Measurements from ENCODE around the gene PCDHGB1.
"Not testable (repeated sequence)": the region's sequence is repeated elsewhere in the genome, so short reads cannot be mapped to it uniquely, and the experiment has no call there.

The PCDHGB1 gene

DNA sequence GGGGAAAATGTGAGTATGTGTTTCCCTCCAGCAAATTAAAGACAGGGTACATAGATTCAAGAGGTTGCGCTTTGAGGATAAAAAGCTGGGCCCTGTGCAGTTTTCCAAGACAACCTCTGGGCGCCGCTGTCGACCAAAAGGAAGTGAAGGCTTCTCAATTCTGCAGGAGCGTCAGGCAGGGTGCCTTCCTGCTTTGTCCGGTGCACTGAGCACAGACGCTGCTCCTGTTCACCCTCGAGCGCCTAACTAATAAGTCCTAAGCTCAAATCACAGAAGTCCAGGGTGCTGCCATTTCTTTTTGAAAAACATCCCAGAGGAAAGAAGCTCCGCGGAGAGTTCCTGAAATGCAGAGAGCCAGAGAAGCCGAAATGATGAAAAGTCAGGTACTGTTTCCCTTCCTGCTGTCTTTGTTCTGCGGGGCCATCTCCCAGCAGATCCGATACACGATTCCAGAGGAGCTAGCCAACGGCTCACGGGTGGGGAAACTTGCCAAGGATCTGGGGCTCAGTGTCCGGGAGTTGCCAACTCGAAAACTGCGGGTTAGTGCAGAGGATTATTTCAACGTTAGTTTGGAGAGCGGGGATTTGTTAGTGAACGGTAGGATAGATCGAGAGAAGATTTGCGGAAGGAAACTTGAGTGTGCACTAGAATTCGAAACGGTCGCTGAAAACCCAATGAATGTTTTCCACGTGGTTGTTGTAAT is at the start of gene PCDHGB1:
Gene PCDHGB1, plus strand, starts transcription at position 183 of the 703 bp plus-strand sequence. Its CDS starts 162 bp downstream, at position 345.
- peak; percentile 25 for DNase-seq (ENCODE audit: low spot score)

DNA sequence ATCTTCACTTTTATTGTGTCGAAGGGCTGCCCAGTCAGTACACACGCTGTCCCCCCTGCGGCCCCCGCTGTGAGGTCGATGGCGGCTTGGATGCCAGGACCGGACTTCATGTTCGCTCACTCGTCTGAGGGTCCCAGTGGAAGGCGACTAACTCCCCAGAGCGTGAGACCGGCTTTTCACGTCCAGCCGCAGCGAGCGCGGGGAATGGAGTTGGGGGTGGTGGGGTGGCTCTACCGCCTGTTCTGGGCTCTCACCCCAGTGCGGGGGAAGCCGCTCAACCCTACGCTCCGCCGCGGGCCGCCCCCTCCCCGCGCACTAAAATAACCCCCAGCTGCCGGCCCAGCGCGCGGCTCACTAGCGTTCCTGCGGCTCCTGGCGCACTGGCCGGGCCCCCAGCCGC is 46.1 kb upstream of the PCDHGB1 start, which contains the start of gene SLC25A2:
Gene SLC25A2, minus strand, starts transcription at position 294 of the 400 bp plus-strand sequence. Its CDS starts 184 bp downstream, at position 110.
- DNase-seq (ENCODE audit: low spot score): no peak

DNA sequence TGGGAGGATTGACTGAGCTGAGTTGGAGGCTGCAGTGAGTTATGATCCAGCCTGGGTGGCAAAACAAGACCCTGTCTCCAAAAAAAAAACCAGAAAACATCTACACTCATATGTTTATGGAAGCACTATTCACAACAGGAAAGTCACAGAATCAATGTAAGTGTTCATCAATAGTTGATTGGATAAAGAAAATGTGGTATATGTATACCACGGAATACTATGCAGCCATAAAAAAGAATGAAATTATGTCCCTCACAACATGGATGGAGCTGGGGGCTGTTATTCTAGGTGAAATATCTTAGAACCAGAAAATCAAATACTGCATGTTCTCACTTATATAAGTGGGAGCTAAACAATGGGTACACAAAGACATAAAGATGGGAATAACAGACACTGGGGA is 43.3 kb upstream of the PCDHGB1 start:
- no peak for DNase-seq (ENCODE audit: low spot score)

DNA sequence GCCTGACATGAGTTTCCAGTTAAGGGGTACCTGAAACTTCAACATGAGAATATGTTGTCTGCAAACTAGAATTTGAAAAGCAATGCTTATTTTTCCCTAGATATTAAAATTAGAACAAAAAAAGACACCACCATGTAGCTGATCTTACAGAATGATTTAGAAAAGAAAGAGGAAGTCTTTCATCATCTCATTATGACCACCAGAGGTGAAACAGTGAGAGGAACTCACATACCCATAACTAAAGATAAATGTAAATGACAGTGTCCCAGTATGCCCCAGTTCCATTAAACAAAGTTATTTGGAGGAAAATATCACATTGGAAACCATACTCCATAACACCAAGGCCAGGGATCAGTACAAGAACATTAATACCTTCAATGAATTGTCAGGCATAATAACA is 36.2 kb upstream of the PCDHGB1 start:
- DNase-seq (ENCODE audit: low spot score): no peak

DNA sequence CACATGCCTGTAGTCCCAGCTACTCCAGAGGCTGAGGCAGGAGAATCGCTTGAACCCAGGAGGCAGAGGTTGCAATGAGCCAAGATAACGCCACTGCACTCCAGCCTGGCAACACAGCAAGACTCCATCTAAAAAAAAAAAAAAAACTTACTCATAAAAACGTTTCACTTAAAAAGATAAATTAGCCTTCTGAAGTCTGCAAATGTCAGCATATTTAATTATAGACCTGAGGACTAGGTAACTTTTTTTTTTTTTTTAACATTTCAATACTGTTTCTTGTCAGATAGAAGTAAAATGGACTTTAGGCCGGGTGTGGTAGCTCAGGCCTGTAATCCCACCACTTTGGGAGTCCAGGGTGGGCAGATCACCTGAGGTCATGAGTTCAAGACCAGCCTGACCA is 32.9 kb upstream of the PCDHGB1 start:
- not testable (repeated sequence) for DNase-seq (ENCODE audit: low spot score)

DNA sequence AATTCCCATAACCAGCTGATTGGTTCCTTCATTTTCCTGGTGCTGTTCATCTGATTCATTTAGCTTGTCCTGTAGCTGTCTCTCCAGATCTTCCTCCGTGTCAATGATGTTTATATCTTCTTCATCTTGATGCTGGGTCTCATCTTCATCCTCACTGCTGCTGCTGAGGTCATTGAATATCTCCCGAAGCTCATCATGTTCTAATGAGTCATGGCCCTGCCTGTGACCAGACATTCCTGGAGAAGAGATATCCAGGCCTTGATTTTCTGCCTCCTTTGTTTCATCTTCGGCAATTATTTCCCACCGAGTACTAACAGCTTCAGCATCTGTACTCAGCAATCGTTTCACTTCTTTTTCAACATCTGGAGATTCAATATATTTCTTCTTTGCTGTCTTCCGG is 30.7 kb upstream of the PCDHGB1 start:
- DNase-seq (ENCODE audit: low spot score): no peak

DNA sequence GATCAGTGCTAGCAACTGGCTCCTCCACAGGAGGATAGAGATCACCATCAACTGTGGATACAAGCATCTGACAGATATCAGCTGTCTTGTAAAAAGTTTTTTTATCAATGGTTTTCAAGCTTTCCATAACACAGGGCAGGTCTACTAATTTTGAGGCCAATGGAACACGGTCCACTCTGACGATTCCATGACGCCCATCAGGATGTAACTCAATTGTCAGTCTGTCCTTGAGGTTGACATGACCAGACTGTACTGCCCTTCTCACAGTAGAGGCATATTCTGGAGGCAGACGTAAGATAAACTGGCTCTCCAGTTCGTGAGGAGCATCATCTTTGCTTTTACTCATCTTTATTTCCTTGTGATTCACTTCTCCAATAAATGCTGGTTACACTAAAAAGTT is 30.2 kb upstream of the PCDHGB1 start:
- DNase-seq (ENCODE audit: low spot score): no peak

DNA sequence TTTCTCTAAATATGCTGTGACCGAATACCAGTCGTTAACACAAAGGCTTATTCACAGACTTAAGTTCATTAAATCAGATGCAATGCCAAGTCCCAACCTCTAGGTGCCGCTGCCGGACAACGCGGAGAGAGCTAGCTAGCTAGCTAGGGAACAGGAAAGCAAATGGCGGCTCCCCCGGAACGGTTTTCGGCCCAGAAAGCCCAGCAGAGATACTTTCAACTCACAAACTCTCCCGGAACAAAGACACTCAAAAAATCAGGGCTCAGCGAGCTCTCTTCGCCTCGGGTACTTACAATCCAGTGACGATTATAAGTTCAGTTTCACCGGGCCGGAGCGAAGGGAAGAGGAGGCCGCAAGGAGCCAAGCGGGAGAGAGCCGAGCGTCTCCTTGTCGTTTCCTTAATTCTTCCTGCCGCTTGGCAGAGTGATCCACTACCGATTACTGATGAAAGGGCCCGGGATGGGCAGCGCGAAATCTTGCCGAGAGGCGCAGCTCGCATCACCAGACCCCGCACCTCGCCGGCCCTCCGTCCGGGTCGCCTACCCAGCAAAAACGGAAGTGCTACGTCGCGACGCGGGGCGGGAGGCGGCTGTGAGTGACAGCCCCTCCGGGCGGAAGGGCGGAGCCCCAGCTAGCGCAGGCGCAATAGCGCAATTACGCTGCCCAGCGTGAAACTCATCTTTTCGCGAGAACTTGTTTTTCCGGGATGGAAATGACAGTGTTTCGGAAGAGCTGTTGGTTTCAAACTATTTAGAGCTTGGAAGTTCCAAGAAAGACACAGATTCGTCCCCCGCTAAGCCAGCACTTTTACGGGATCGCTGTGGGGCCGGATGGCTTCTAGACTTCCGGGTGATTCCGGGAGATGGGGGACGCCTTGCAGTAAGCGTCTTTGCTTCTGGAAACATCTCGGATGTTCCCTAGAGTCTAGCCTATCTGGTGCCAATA is 29.4 kb upstream of the PCDHGB1 start, which contains the start of gene TAF7:
Gene TAF7, minus strand, starts transcription at position 560 of the 945 bp plus-strand sequence. CDS start 740 bp downstream, outside the sequence.
- DNase-seq (ENCODE audit: low spot score): peak; percentile 93

DNA sequence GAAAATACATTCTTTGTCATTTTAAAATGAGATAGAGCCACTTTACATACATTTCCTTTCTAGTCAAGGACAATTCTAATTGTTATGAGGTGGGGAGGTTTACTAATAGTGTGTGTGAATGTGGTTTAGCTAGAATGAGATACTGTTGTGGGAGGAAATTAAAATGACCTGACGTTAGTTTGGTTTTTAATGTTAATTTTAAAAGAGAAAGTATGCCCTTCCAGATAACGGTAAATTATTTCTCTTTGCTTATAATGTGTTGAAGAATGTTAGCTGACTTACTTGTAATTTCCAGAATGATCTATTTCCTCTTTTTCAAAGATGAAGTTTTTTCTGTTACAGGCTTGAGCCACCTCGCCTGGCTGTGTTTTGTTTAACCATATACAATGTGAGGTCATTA is 27.6 kb upstream of the PCDHGB1 start:
- no peak for DNase-seq (ENCODE audit: low spot score)

DNA sequence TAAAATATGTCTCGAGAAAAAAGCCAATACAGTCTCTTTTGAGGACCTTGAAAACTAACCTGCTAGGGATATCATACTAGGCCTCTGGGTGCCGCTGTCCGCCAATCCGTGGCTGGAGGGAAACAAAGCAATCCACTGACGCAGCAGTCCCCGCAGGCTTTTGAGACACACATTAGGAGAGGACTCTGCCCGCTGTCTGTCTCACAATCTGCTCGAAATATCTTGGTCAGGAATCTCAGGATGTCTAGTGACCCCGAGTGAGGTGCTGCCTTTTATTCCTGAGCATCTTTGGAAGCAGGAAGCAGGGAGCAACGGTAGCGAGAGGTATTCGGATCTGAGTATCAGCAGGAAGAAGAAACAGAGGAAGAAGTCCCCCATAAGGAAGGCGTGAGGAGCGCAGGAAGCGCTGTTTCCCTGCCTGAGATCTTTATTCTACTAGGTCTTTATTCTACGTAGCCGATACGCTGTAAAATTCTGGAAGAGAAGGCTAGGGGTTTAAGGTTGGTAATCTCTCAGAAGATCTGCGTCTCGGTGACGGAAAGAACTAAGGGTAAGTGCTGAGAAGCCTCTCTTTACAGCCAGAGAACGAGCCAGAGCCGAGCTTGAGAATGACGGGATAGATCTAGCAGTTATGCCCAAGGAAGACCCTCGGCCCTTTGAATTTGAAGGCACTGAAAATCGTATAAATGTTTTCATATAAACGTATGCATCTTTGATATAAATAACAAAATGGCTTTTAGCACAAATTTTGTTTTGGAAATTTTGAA is 23.6 kb upstream of the PCDHGB1 start:
- DNase-seq (ENCODE audit: low spot score): peak; percentile 51

DNA sequence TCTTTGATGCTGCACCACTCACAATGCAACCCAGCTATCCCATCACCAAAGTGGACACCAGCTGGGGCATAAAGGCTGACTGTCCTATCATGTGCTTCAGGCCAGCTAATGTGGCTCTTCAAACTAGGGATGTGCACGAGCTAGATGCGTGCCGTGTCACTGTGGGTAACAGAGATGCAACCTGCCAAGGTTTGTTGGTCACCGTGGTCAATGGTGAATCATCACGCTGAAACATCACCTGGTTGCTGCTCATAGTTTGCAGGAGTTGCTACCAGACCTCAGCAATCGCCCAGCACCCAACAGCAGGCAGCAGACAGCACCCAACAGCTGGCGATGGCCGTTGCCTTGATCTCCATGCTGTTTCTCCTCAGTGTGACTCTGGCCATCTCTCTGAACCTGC is 21.7 kb upstream of the PCDHGB1 start:
- no peak for DNase-seq (ENCODE audit: low spot score)

DNA sequence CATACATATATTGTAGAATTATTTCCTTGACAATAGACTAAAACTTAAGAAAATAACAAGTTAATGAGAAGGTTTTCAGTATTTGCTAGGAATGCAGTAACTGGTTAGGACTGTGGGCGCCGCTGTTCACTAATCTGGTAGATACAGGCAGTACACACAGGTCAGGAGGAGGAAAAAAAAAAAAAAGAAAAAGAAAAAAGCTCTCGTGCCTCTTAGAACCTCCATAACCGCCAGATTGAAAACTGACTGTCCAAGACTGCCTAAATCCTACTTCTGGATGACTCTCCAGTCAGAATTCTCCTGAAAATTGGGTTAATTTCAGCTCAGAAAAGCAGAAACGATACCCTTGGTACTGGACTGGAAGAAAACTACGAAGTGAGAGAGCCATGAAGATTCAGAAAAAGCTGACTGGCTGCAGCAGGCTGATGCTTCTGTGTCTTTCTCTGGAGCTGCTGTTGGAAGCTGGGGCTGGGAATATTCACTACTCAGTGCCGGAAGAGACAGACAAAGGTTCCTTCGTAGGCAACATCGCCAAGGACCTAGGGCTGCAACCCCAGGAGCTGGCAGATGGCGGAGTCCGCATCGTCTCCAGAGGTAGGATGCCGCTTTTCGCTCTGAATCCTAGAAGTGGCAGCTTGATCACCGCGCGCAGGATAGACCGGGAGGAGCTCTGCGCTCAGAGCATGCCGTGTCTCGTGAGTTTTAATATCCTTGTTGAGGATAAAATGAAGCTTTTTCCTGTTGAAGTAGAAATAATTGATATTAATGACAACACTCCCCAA is 19.4 kb upstream of the PCDHGB1 start, which contains the start of gene PCDHGA1:
Gene PCDHGA1, plus strand, starts transcription at position 216 of the 782 bp plus-strand sequence.
- DNase-seq (ENCODE audit: low spot score): peak; percentile 9

DNA sequence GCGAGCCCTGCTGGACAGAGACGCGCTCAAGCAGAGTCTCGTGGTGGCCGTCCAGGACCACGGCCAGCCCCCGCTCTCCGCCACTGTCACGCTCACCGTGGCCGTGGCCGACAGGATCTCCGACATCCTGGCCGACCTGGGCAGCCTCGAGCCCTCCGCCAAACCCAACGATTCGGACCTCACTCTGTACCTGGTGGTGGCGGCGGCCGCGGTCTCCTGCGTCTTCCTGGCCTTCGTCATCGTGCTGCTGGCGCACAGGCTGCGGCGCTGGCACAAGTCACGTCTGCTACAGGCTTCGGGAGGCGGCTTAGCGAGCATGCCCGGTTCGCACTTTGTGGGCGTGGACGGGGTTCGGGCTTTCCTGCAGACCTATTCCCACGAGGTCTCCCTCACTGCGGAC is 17.3 kb upstream of the PCDHGB1 start:
- DNase-seq (ENCODE audit: low spot score): not testable (repeated sequence)

DNA sequence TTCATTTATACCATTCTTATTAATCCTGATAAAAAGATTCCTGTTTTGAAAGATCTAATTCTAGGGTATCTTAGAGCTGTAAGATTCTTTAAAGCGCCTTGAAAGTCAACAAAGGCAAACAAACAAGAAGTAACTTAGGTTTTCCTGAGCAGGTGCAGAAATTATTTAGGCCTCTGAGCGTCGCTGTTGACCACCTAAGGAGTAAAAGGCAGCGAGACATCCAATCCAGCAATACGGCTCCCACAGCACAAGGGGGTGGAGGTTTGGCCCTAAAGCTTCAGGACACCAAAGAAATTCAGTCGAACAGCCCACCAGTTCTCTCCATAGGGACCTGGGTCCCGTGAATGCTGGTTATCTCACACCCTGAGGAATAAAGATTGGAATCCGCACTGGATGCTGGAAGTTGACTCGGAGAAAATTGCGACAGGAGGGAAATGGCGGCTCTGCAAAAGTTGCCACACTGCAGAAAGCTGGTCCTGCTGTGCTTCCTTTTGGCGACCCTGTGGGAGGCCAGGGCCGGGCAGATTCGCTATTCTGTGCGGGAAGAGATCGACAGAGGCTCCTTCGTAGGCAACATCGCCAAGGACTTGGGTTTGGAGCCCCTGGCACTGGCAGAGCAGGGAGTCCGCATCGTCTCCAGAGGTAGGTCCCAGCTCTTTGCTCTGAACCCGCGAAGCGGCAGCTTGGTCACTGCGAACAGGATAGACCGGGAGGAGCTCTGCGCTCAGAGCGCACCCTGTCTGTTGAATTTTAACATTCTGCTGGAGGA is 11.2 kb upstream of the PCDHGB1 start, which contains the start of gene PCDHGA2:
Gene PCDHGA2, plus strand, starts transcription at position 223 of the 769 bp plus-strand sequence.
- DNase-seq (ENCODE audit: low spot score): no peak

DNA sequence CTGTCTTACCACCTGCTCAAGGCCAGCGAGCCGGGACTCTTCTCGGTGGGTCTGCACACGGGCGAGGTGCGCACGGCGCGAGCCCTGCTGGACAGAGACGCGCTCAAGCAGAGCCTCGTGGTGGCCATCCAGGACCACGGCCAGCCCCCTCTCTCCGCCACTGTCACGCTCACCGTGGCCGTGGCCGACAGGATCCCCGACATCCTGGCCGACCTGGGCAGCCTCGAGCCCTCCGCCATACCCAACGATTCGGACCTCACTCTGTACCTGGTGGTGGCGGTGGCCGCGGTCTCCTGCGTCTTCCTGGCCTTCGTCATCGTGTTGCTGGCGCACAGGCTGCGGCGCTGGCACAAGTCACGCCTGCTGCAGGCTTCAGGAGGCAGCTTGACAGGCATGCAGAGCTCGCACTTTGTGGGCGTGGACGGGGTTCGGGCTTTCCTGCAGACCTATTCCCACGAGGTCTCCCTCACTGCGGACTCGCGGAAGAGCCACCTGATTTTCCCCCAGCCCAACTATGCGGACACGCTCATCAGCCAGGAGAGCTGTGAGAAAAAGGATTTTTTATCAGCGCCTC is 9.0 kb upstream of the PCDHGB1 start:
- not testable (repeated sequence) for DNase-seq (ENCODE audit: low spot score)

DNA sequence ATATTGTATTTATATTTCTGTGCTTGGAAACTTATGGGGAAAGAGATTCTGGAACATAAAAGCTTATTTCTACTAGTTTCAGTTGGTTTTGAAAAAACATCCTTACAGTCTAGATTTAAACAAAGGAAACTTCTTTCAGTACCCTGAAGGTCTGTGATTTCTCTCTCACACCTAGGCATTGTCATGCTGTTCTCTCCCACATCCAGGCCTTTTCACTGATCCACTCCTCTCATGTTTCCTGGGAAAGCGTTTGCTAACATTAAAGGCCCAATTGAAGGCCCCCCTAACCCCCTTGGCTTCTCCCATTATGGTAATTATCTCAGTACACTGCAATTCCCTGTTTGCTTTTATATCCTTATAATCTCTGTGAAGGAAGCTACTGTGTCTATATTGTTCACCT is 7.1 kb upstream of the PCDHGB1 start:
- no peak for DNase-seq (ENCODE audit: low spot score)

DNA sequence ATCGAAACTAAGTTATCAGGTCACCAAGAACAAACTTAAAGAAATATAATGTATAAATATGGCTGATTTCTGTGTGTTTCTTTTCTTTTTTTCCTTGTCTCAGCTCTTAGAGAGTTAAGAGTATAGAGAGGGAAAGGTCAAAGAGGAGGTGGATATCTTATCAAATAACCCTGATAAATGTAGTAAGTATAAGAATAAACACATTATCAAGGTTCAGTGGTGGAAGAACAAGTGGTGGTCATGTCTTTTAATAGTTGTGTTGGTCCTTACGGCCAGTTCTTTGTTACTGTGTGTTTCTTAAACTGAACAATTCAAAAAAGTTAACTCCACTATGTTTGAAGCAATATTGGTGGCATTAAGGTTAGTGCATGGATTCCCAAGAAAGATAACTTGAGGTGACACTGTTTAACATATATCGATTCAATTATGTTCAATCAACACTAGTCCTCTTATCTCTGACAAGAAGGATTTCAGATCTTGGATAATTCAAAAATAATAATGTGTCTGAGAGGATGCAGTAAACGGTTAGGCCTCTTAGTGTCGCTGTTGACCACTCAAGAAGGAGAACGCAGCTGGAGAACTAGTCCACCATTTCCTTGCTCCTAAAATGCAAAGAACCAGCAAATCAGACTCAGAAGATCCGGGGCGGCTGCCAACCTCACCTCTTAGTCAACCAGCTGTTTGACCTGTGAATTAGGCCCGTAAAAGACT is 6.5 kb upstream of the PCDHGB1 start, which contains the start of gene PCDHGA3:
Gene PCDHGA3, plus strand, starts transcription at position 588 of the 711 bp plus-strand sequence. CDS start 205 bp downstream, outside the sequence.
- peak; percentile 11 for DNase-seq (ENCODE audit: low spot score)

DNA sequence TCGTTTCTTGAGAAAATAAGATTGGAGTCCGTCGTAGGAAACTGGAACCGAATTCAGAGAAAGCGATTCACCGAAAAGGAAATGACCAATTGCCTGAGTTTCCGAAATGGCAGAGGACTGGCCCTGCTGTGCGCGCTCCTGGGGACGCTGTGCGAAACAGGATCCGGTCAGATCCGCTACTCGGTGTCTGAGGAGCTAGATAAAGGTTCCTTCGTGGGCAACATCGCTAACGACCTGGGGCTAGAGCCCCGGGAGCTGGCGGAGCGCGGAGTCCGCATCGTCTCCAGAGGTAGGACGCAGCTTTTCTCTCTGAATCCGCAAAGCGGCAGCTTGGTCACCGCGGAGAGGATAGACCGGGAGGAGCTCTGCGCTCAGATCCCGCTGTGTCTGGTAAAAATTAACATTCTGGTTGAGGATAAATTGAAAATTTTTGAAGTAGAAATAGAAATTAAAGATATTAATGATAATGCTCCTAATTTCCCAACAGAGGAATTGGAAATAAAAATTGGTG is 5.9 kb upstream of the PCDHGB1 start:
- DNase-seq (ENCODE audit: low spot score): no peak

DNA sequence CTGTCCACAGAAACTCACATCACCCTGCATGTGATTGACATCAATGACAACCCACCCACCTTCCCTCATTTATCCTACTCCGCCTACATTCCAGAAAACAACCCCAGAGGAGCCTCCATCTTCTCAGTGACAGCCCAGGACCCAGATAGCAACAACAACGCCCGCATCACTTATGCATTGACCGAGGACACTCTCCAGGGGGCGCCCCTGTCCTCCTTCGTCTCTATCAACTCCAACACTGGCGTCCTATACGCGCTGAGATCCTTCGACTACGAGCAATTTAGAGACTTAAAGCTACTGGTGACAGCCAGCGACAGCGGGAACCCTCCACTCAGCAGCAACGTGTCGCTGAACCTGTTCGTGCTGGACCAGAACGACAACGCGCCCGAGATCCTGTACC is 4.6 kb upstream of the PCDHGB1 start:
- no peak for DNase-seq (ENCODE audit: low spot score)
